Neural progenitor cell (in vitro differentiated cells): ENCODE measurements around the gene LRRC26. TPM values are rescaled to one million over a fixed set of nuclear protein-coding genes. Genes with fewer than 3 reads are reported as not detected.

ENCODE experiments used
- DNase-seq: peaks from one replicate; pipeline ENCODE4 v3.0.0-alpha.2; 2016; ENCODE audit warnings: low spot score
- H2AFZ ChIP-seq: fragments of 200-600 bp; sonication (generic); replicated peaks from 2 replicates; pipeline ENCODE4 v1.6.1; 2016; ENCODE audit warnings: antibody characterized with exemption
- H3F3A ChIP-seq: fragments of 200-600 bp; sonication (generic); 2 replicates; pipeline ENCODE4 v1.6.1; 2016; ENCODE audit warnings: antibody characterized with exemption, low read depth
- H3K27ac ChIP-seq: fragments of 200-600 bp; sonication (generic); 2 replicates; pipeline ENCODE4 v1.5.1; 2016; ENCODE audit warnings: mild to moderate bottlenecking
- H3K27me3 ChIP-seq: fragments of 200-600 bp; sonication (generic); 2 replicates; pipeline ENCODE4 v1.6.1; 2016; ENCODE audit warnings: mild to moderate bottlenecking, moderate library complexity
- H3K36me3 ChIP-seq: fragments of 200-600 bp; sonication (generic); 2 replicates; pipeline ENCODE4 v1.5.1; 2016
- H3K4me1 ChIP-seq: fragments of 200-600 bp; sonication (generic); 2 replicates; pipeline ENCODE4 v1.6.1; 2016; ENCODE audit warnings: mixed run types
- H3K4me2 ChIP-seq: fragments of 200-600 bp; sonication (generic); 2 replicates; pipeline ENCODE4 v1.6.1; 2016
- H3K4me3 ChIP-seq: fragments of 200-600 bp; sonication (generic); 2 replicates; pipeline ENCODE4 v1.5.1; 2016
- H3K79me2 ChIP-seq: fragments of 200-600 bp; sonication (generic); 2 replicates; pipeline ENCODE4 v1.6.1; 2016; ENCODE audit warnings: low read depth
- H3K9ac ChIP-seq: fragments of 200-600 bp; sonication (generic); 2 replicates; pipeline ENCODE4 v1.6.1; 2016
- H3K9me3 ChIP-seq: fragments of 200-600 bp; sonication (generic); 2 replicates; pipeline ENCODE4 v1.5.1; 2016; ENCODE audit warnings: low read depth
- H4K20me1 ChIP-seq: fragments of 200-600 bp; sonication (generic); 2 replicates; pipeline ENCODE4 v1.6.1; 2016; ENCODE audit warnings: low read depth
- H3K27ac Mint-ChIP-seq: 3 replicates; pipeline ENCODE4 v1.8.0; 2021; ENCODE audit warnings: mixed read lengths
- H3K27me3 Mint-ChIP-seq: 2 replicates; pipeline ENCODE4 v1.8.0; 2022; ENCODE audit warnings: low read depth, mild to moderate bottlenecking, inconsistent platforms, moderate library complexity, mixed read lengths; ENCODE audit not compliant: insufficient read depth
- H3K36me3 Mint-ChIP-seq: 3 replicates; pipeline ENCODE4 v1.8.0; 2021; ENCODE audit warnings: mixed read lengths
- H3K4me1 Mint-ChIP-seq: 3 replicates; pipeline ENCODE4 v1.8.0; 2021; ENCODE audit warnings: mixed read lengths
- H3K4me3 Mint-ChIP-seq: 3 replicates; pipeline ENCODE4 v1.8.0; 2021; ENCODE audit warnings: mild to moderate bottlenecking, moderate library complexity, mixed read lengths
- H3K9me3 Mint-ChIP-seq: 3 replicates; pipeline ENCODE4 v1.8.0; 2020; ENCODE audit warnings: mixed read lengths
- EZH2 ChIP-seq: fragments of 200-600 bp; sonication (generic); IDR thresholded peaks from 2 replicates; pipeline ENCODE4 v1.6.1; 2017; ENCODE audit warnings: antibody characterized with exemption, mild to moderate bottlenecking, moderate library complexity
- EZH2phosphoT487 ChIP-seq: fragments of 200-600 bp; sonication (generic); IDR thresholded peaks from 2 replicates; pipeline ENCODE4 v1.6.1; 2017; ENCODE audit warnings: antibody characterized with exemption
- total RNA-seq: library from RNA; depleted of rRNA; stranded (reverse); fragments of >200 nt; gene quantifications from 2 replicates; pipeline ENCODE4 v1.2.3, GENCODE V29; 2015; ENCODE audit warnings: low replicate concordance
- TF ChIP-seq, protein P1 (sequence below): fragments of 200-600 bp; sonication (generic); IDR thresholded peaks from 2 replicates; pipeline ENCODE4 v1.5.1; 2017; ENCODE audit warnings: antibody characterized with exemption, mild to moderate bottlenecking

LRRC26 gene
- total RNA-seq, 1 donor from 2014 or later = not detected

DNA sequence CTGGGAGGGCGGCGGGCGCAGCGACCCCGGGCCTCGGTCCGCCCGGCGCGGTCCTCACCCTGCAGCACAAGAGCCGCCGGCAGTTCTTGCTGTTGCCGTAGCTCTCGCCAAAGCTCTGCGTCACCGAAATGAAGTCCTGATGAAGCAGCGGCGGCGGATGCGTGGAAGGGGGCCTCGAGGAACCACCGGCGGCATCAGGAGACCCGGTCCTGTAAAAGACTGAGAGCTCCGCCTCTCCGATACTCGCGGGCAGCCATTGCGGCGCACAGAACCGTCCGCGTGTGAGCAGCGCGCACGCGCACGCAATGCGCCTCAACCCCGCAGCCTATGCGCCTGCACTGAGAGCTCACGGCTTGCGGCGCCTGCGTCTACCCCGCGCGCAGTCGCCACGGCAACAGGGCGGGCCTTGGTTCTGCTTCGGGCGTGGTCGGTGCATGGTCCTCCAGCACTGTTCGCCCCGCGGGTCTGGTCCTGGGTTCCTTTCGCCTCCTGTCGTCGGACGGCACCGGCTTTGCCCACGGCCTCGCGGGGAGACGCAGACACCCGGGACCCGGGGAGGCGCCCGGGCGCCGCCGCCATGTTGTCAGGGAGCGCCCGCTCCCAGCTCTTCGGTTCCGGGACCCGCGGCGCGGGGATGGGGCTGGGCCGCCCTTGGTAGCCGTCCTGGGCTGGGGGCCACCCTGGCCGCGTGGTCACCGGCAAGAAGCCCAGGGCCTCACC, 40.2 kb downstream of the LRRC26 start:
- peak; percentile 96 for DNase-seq
- Histone ChIP-seq H3F3A (peaks cover 2% of the 10 kb centered on the region), H2AFZ (peak overlapping the region; percentile 75), H3K4me2 (peak overlapping the region; percentile 86), H3K9ac (peak overlapping the region; percentile 33), H3K36me3 (no peaks in the 10 kb centered on the region), H3K4me3 (peak overlapping the region; percentile 83), H3K9me3 (no peaks in the 10 kb centered on the region), H3K4me1 (peaks cover 7% of the 10 kb centered on the region), H3K27ac (no peak overlapping the region), H3K79me2 (peaks cover 22% of the 10 kb centered on the region), H4K20me1 (peaks cover 11% of the 10 kb centered on the region), H3K27me3 (peaks cover 46% of the 10 kb centered on the region)
- no peaks in the 10 kb centered on the region for H3K9me3 Mint-ChIP-seq
- H3K27ac Mint-ChIP-seq = no peak overlapping the region
- peaks cover 22% of the 10 kb centered on the region for H3K4me1 Mint-ChIP-seq
- no peaks in the 10 kb centered on the region for H3K36me3 Mint-ChIP-seq
- peak overlapping the region; percentile 89 for H3K4me3 Mint-ChIP-seq
- TF ChIP-seq EZH2 = peak; percentile 2
- TF ChIP-seq, protein P1, sequence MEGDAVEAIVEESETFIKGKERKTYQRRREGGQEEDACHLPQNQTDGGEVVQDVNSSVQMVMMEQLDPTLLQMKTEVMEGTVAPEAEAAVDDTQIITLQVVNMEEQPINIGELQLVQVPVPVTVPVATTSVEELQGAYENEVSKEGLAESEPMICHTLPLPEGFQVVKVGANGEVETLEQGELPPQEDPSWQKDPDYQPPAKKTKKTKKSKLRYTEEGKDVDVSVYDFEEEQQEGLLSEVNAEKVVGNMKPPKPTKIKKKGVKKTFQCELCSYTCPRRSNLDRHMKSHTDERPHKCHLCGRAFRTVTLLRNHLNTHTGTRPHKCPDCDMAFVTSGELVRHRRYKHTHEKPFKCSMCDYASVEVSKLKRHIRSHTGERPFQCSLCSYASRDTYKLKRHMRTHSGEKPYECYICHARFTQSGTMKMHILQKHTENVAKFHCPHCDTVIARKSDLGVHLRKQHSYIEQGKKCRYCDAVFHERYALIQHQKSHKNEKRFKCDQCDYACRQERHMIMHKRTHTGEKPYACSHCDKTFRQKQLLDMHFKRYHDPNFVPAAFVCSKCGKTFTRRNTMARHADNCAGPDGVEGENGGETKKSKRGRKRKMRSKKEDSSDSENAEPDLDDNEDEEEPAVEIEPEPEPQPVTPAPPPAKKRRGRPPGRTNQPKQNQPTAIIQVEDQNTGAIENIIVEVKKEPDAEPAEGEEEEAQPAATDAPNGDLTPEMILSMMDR = no peak
- peaks cover 18% of the 10 kb centered on the region for H3K27me3 Mint-ChIP-seq

DNA sequence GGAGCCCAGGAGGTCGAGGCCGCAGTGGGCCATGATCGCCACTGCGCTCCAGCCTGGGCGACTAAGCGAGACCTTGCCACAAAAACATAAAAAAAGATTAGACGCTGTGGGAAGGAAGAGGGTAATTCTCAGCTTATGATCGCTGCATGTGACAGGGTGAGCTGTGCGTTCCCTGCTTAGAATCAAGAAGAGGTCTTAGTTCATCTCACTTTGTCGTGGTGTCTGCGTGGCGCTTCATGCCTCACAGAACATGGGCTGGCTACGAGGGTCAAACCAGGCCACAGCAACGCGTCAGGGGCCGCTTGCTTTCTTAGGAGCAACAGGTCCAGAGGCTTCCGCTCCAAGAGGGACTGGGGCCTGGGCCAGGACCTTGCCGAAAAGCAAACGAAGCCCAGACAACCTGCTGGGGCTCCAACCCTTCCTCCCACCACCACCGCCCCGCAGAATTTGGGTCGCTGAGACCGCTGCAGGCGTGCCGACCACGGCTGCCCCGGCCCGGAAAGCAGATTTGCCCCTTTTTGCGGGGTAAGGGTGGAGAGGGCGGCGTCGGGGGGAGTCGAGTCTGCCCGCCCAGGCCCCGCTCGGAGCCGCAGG, 40.9 kb downstream of the LRRC26 start:
- Histone ChIP-seq H3K4me3 (peak overlapping the region; percentile 83), H3K36me3 (no peaks in the 10 kb centered on the region), H3K9me3 (no peaks in the 10 kb centered on the region), H3K27ac (no peak overlapping the region), H3K4me1 (peaks cover 7% of the 10 kb centered on the region), H3K79me2 (peaks cover 22% of the 10 kb centered on the region), H3K9ac (peak overlapping the region; percentile 33), H2AFZ (peak overlapping the region; percentile 75), H4K20me1 (peaks cover 17% of the 10 kb centered on the region), H3K4me2 (peak overlapping the region; percentile 86), H3F3A (peaks cover 2% of the 10 kb centered on the region), H3K27me3 (peaks cover 39% of the 10 kb centered on the region)
- Mint-ChIP-seq H3K27ac (peak overlapping the region; percentile 72), H3K4me3 (peak overlapping the region; percentile 89), H3K27me3 (peaks cover 18% of the 10 kb centered on the region), H3K36me3 (no peaks in the 10 kb centered on the region), H3K9me3 (no peaks in the 10 kb centered on the region), H3K4me1 (peaks cover 22% of the 10 kb centered on the region)
- DNase-seq = peak; percentile 46
- TF ChIP-seq, protein P1 = no peak
- TF ChIP-seq EZH2 = peak; percentile 21

DNA sequence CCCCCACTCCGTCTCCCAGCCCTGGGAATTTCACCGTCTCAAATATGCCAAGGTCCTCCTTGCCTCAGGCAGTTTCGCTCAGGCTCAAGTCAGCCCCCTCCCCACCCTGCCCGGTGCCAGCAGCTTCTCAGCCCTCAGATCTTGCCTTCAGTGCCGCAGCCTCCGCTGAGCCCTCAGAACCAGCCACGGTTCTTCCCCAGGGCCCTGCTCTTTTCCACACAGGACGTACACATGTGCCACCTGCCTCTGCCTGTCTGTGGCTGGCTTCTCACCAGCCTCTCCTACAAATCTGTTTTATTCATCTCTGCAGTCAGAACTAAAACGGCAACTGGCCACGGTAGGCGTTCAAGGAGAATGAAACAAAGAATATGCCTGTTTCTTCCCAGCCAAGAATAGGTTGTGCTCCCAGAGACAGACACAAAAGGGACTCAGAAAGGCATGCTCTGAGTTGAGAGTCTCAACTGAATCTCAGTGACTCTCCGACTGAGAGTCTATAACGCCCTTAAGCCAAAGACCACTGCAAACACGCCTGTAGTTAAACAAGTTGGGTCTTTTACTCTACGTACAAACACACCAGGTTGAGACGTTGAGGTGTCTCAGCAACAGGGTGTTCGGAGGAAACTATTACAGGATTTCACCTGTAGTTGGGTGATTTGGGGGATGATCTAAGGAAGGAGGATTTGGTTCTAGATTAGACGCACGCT, 41.5 kb downstream of the LRRC26 start:
- TF ChIP-seq, protein P1 = no peak
- TF ChIP-seq EZH2 (no peak), EZH2phosphoT487 (no peak)
- DNase-seq = no peak
- Histone ChIP-seq H3K79me2 (peaks cover 22% of the 10 kb centered on the region), H3K9me3 (no peaks in the 10 kb centered on the region), H3K36me3 (no peaks in the 10 kb centered on the region), H2AFZ (no peak overlapping the region), H3K9ac (no peak overlapping the region), H4K20me1 (peaks cover 18% of the 10 kb centered on the region), H3K27ac (no peak overlapping the region), H3F3A (peaks cover 2% of the 10 kb centered on the region), H3K4me3 (peak overlapping the region; percentile 83), H3K4me1 (peaks cover 7% of the 10 kb centered on the region), H3K4me2 (peak overlapping the region; percentile 86), H3K27me3 (peaks cover 32% of the 10 kb centered on the region)
- Mint-ChIP-seq H3K4me1 (peaks cover 22% of the 10 kb centered on the region), H3K27me3 (peaks cover 18% of the 10 kb centered on the region), H3K4me3 (peak overlapping the region; percentile 89), H3K36me3 (no peaks in the 10 kb centered on the region), H3K9me3 (no peaks in the 10 kb centered on the region), H3K27ac (peak overlapping the region; percentile 72)
